IgD-negative memory B cell (primary cell): ENCODE measurements around the gene DNAJC28. TPM values are rescaled to one million over a fixed set of nuclear protein-coding genes. Genes with fewer than 3 reads are reported as not detected.
A peak's percentile ranks its signal among the peaks of the same experiment; 100 is the strongest.

Experiments
- H3K27ac Mint-ChIP-seq, 3 donors: one replicate each; pipeline ENCODE4 v1.8.0; 2020 to 2022; ENCODE audit warnings: mild to moderate bottlenecking in 3 of 3, mixed read lengths in 3 of 3, moderate library complexity in 1 of 3
- H3K27me3 Mint-ChIP-seq: one replicate; pipeline ENCODE4 v1.8.0; 2021; ENCODE audit warnings: mixed read lengths
- H3K36me3 Mint-ChIP-seq: one replicate; pipeline ENCODE4 v1.8.0; 2020; ENCODE audit warnings: mild to moderate bottlenecking, mixed read lengths
- H3K4me1 Mint-ChIP-seq, 3 donors: one replicate each; pipeline ENCODE4 v1.8.0; 2020 to 2022; ENCODE audit warnings: mixed read lengths in 3 of 3, mild to moderate bottlenecking in 1 of 3
- H3K4me3 Mint-ChIP-seq, 4 donors: one replicate each; pipeline ENCODE4 v1.8.0; 2020 to 2022; ENCODE audit warnings: mild to moderate bottlenecking in 4 of 4, mixed read lengths in 4 of 4, moderate library complexity in 3 of 4
- H3K9me3 Mint-ChIP-seq, 3 donors: one replicate each; pipeline ENCODE4 v1.8.0; 2020 to 2021; ENCODE audit warnings: mixed read lengths in 3 of 3, mild to moderate bottlenecking in 1 of 3
- polyA plus RNA-seq: library from polyadenylated mRNA; unstranded; fragments of 300-500 nt; fragmentation: Illumina TruSeq; gene quantifications from one replicate; pipeline ENCODE4 v1.2.3, GENCODE V29; 2021

Gene DNAJC28
- polyA plus RNA-seq, 1 donor from 2014 or later, result 0.21 TPM

DNA sequence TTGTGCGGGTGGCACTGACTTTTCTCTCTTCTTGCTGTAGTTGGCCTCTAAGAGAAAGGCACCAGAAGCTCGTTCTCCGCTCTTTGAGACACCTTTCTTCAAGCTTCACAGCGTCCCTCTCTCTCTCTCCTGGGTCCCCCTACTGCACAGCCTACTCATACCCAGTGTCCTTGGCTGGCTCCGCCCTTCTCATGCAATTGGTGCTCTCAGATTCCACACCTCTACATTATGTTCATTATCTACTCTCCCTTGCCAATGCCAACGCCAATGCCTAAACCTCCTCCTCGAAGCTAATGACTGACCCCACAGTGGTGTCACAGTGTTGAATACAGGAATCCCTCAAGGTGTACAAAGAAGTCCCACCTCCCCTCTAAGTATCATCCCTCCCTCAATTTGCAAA lies 4.8 kb upstream of the DNAJC28 start:
- Mint-ChIP-seq H3K27ac (no peak overlapping the region), H3K36me3 (no peaks in the 10 kb centered on the region), H3K9me3 (no peaks in the 10 kb centered on the region), H3K27me3 (peaks cover 1% of the 10 kb centered on the region), H3K4me3 (peak overlapping the region in 1 of 4 donors; percentile 16), H3K4me1 (peaks cover 3 to 6% (median 5%) of the 10 kb centered on the region in 3 donors)

DNA sequence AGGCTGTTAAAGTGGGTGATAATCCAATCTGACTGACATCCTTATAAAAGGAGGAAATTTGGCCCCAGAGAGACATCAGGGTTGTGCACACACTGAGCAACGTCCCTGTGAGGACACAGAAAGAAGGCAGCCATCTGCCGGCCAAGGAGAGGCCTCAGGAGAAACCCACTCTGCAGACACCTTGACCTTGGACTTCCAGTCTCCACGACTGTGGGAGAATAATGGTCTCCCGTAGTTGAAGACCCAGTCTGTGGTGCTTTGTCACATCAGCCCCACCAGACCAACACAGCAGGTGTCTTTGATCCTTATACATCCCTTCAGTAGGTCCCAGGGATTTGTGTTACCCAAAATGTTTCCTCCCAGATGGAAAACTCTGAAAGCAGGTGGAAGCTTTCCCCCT lies 4.2 kb upstream of the DNAJC28 start:
- Mint-ChIP-seq H3K27me3 (peaks cover 1% of the 10 kb centered on the region), H3K36me3 (no peaks in the 10 kb centered on the region), H3K27ac (no peak overlapping the region), H3K4me3 (peak overlapping the region in 1 of 4 donors; percentile 35), H3K4me1 (peaks cover 3 to 9% (median 5%) of the 10 kb centered on the region in 3 donors), H3K9me3 (no peaks in the 10 kb centered on the region)

DNA sequence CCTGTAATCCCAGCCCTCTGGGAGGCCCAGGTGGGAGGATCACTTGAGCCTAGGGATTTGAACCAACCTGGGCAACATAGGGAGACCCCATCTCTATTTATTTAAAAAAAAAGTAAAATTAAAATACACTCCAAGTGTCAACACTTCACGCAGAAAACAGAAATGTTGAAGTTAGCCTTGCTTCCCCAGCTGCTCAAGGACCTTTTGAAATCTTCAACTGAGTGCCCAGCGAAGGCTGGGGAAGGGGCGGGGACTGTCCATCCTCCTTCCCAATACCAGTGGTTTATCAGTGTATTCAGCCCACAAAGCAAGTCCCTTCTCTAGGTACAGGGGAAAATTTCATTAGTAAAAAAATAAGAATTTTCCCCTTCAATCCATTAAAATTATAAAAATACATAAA lies 2.2 kb upstream of the DNAJC28 start:
- no peak overlapping the region for H3K27ac Mint-ChIP-seq
- H3K9me3 Mint-ChIP-seq, result no peaks in the 10 kb centered on the region
- peaks cover 5 to 10% (median 5%) of the 10 kb centered on the region in 3 donors for H3K4me1 Mint-ChIP-seq
- peak overlapping the region in 1 of 4 donors; percentile 76 for H3K4me3 Mint-ChIP-seq
- peaks cover 1% of the 10 kb centered on the region for H3K27me3 Mint-ChIP-seq
- no peaks in the 10 kb centered on the region for H3K36me3 Mint-ChIP-seq

GRCh38 chr21:33492571-33492970 lies 1.1 kb upstream of the DNAJC28 start:
- Mint-ChIP-seq H3K27me3 (peaks cover 1% of the 10 kb centered on the region), H3K27ac (no peak overlapping the region), H3K36me3 (no peaks in the 10 kb centered on the region), H3K4me1 (peaks cover 5 to 10% (median 5%) of the 10 kb centered on the region in 3 donors), H3K4me3 (peak overlapping the region in 3 of 4 donors; percentile 9 to 43 (median 12)), H3K9me3 (no peaks in the 10 kb centered on the region)

DNA sequence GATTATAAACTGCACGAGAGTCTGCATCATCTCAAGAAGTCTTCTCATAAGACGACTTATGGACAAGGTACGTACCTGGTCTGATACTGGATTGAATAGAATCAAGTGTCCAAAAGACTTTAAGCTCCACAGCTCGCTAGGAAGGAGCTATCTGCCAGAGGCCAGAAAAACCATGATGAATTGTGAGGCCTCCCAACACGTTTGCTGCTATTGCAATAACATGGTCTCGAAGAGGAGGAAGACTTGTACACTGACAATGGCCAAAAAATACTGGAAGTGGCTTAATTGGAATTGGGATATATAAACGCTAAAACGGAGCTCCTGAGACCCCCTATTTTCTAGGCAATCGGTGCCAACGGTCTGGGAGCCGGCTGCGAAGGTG lies 534 bp downstream of the DNAJC28 start:
- H3K4me3 Mint-ChIP-seq, result peak overlapping the region; percentile 88 to 98 (median 94)
- no peaks in the 10 kb centered on the region for H3K36me3 Mint-ChIP-seq
- H3K27me3 Mint-ChIP-seq, result peaks cover 1% of the 10 kb centered on the region
- H3K27ac Mint-ChIP-seq, result peak overlapping the region; percentile 71 to 88 (median 84)
- H3K9me3 Mint-ChIP-seq, result no peaks in the 10 kb centered on the region
- H3K4me1 Mint-ChIP-seq, result peaks cover 5 to 10% (median 5%) of the 10 kb centered on the region in 3 donors

DNA sequence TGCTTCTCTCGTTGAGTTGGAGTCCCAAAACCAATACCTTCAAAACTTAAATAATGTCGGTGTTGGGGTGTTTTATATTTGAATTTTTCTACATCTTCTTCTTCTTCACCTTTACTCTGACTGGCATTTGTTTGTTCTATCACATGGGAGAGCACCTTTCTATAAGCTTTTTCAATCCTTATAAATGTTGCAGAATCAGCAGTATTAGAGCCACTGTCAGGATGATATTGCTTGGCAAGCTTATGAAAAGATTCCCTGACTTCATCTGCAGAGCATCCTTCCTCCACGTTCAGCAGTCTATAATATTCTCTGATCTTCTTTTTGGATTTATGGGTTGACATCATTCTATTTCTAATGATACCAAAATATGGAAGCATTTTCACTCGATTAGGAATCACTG lies 2.6 kb downstream of the DNAJC28 start:
- peaks cover 5 to 10% (median 5%) of the 10 kb centered on the region in 3 donors for H3K4me1 Mint-ChIP-seq
- peak overlapping the region in 1 of 4 donors; percentile 63 for H3K4me3 Mint-ChIP-seq

GRCh38 chr21:33487996-33488395 lies 3.5 kb downstream of the DNAJC28 start:
- Mint-ChIP-seq H3K4me3 (peak overlapping the region in 1 of 4 donors; percentile 63), H3K36me3 (no peaks in the 10 kb centered on the region), H3K9me3 (no peaks in the 10 kb centered on the region), H3K27ac (no peak overlapping the region), H3K4me1 (peaks cover 5 to 10% (median 5%) of the 10 kb centered on the region in 3 donors), H3K27me3 (no peaks in the 10 kb centered on the region)

More for the DNA sequence above, 2.6 kb downstream of the DNAJC28 start:
- H3K27ac Mint-ChIP-seq, result peak overlapping the region in 2 of 3 donors; percentile 14 to 25
- no peaks in the 10 kb centered on the region for H3K36me3 Mint-ChIP-seq
- no peaks in the 10 kb centered on the region for H3K9me3 Mint-ChIP-seq
- H3K27me3 Mint-ChIP-seq, result peaks cover 1% of the 10 kb centered on the region

- H3K36me3 Mint-ChIP-seq, result peaks cover 1% of the 10 kb centered on the region
- peak overlapping the region in 1 of 3 donors; percentile 97 for H3K27ac Mint-ChIP-seq
- H3K27me3 Mint-ChIP-seq, result no peaks in the 10 kb centered on the region
- H3K4me3 Mint-ChIP-seq, result peak overlapping the region in 3 of 4 donors; percentile 12 to 99 (median 95)
- H3K9me3 Mint-ChIP-seq, result no peaks in the 10 kb centered on the region
- H3K4me1 Mint-ChIP-seq, result peaks cover 8 to 17% (median 12%) of the 10 kb centered on the region in 3 donors
Observed at GRCh38 chr21:33481314-33481943, 10.1 kb downstream of the DNAJC28 start.

DNA sequence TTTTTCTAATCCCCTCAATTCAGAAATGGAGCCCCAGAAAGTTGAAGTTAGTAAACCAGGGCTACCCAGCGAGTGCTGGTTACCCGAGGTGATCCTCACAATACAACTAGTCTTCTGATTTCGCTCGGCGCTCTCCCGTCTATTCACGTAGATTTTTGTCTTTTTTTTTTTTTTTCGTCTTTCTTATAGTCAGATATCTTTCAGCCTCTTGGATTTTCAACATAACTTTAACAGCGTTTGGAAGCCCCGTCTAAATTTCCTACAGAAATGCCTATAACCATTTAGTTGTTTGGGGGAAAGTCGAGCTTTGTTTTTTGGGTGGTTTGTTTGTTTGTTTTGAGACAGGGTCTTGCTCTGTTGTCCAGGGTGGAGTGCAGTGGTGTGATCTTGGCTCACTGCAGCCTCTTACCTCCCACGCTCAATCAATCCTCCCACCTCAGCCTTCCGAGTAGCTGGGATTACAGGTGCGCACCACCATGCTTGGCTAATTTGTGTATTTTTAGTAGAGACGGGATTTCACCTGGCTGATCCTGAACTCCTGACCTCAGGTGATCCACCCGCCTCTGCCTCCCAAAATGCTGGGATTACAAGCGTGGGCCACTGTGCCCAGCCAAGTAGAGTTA lies 10.9 kb downstream of the DNAJC28 start:
- Mint-ChIP-seq H3K4me1 (peaks cover 8 to 17% (median 12%) of the 10 kb centered on the region in 3 donors), H3K4me3 (peak overlapping the region; percentile 91 to 99 (median 96)), H3K27ac (peak overlapping the region; percentile 83 to 97 (median 93)), H3K9me3 (no peaks in the 10 kb centered on the region), H3K27me3 (no peaks in the 10 kb centered on the region), H3K36me3 (peaks cover 1% of the 10 kb centered on the region)

DNA sequence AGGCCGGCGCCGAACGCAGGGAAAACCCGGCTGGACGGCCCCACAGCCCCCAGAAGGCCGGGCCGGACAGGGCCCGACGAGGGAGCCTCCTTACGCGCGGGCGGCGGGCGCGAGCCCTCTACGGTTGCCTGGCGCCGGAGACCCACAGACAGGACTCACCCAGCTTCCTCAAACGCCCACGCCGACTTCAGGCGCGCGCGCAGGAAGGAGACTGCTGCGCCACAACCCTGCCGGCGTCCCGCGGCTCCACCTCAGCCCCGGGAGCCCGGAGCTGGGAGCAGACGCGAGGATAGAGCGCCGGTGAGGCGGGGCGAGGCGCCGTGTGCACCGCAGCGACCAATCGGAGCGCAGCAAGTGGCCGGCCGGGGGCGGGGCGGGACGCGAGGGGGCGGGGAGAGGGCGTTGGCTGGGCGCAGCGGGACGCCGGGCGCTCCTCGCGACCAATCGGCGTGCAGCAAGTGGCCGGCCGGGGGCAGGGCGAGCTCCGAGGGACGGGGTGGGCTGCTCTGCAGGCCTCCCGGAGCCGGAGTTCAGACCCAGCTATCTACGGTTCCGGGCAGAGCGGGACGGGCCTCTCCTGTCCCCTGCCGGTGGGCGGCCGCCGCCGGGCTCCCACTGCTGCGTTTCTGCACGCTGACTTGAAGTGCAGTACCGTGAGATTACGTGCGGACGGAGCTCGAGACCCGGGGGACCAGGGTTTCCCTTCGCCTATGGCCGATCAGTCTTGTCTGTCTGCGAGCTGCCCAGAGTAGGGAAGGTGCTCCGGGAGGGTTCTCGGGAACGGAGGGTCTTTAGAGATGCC lies 11.6 kb downstream of the DNAJC28 start, which contains the start of gene TMEM50B:
TMEM50B (minus strand) TSS at position 296 of the 802 bp plus-strand sequence. CDS start 11,089 bp downstream, outside the sequence.
- no peaks in the 10 kb centered on the region for H3K9me3 Mint-ChIP-seq
- H3K27ac Mint-ChIP-seq, result peak within 1 kb of the TSS; percentile 93 to 97 (median 93)
- H3K27me3 Mint-ChIP-seq, result no peaks in the 10 kb centered on the region
- H3K36me3 Mint-ChIP-seq, result peaks cover 1% of the 10 kb centered on the region
- peak within 1 kb of the TSS; percentile 91 to 99 (median 97) for H3K4me3 Mint-ChIP-seq
- H3K4me1 Mint-ChIP-seq, result peaks cover 8 to 17% (median 12%) of the 10 kb centered on the region in 3 donors

- H3K27ac Mint-ChIP-seq, result peak overlapping the region; percentile 73 to 97 (median 93)
- H3K36me3 Mint-ChIP-seq, result peaks cover 1% of the 10 kb centered on the region
- H3K4me1 Mint-ChIP-seq, result peaks cover 8 to 17% (median 12%) of the 10 kb centered on the region in 3 donors
- H3K4me3 Mint-ChIP-seq, result peak overlapping the region; percentile 91 to 99 (median 97)
- no peaks in the 10 kb centered on the region for H3K27me3 Mint-ChIP-seq
- no peaks in the 10 kb centered on the region for H3K9me3 Mint-ChIP-seq
Observed at GRCh38 chr21:33478935-33479678, 12.4 kb downstream of the DNAJC28 start.

GRCh38 chr21:33478182-33478581 lies 13.3 kb downstream of the DNAJC28 start:
- peaks cover 12 to 17% (median 15%) of the 10 kb centered on the region in 3 donors for H3K4me1 Mint-ChIP-seq
- peak overlapping the region; percentile 73 to 97 (median 93) for H3K27ac Mint-ChIP-seq
- H3K4me3 Mint-ChIP-seq, result peak overlapping the region; percentile 91 to 99 (median 97)
- H3K36me3 Mint-ChIP-seq, result peaks cover 4% of the 10 kb centered on the region
- H3K27me3 Mint-ChIP-seq, result no peaks in the 10 kb centered on the region
- peaks cover 0 to 3% (median 0%) of the 10 kb centered on the region in 3 donors for H3K9me3 Mint-ChIP-seq

GRCh38 chr21:33477066-33477465 lies 14.4 kb downstream of the DNAJC28 start:
- no peaks in the 10 kb centered on the region for H3K27me3 Mint-ChIP-seq
- peaks cover 6% of the 10 kb centered on the region for H3K36me3 Mint-ChIP-seq
- H3K27ac Mint-ChIP-seq, result peak overlapping the region in 1 of 3 donors; percentile 48
- peak overlapping the region in 3 of 4 donors; percentile 41 to 99 (median 51) for H3K4me3 Mint-ChIP-seq
- H3K4me1 Mint-ChIP-seq, result peaks cover 12 to 17% (median 14%) of the 10 kb centered on the region in 3 donors
- H3K9me3 Mint-ChIP-seq, result peaks cover 0 to 3% (median 0%) of the 10 kb centered on the region in 3 donors

GRCh38 chr21:33473344-33473743 lies 18.2 kb downstream of the DNAJC28 start:
- Mint-ChIP-seq H3K9me3 (peaks cover 0 to 3% (median 0%) of the 10 kb centered on the region in 3 donors), H3K4me3 (no peak overlapping the region), H3K36me3 (peaks cover 4% of the 10 kb centered on the region), H3K27ac (no peak overlapping the region), H3K27me3 (no peaks in the 10 kb centered on the region), H3K4me1 (peaks cover 8 to 16% (median 12%) of the 10 kb centered on the region in 3 donors)
